HG03342 (cell line): ENCODE data around the gene DENND1A.
A peak's percentile ranks its signal among the peaks of the same experiment; 100 is the strongest.
"Not testable (repeated sequence)": the region's sequence is repeated elsewhere in the genome, so short reads cannot be mapped to it uniquely, and the experiment has no call there.

Source experiments
- ATAC-seq: cut with Tn5 transposase; IDR thresholded peaks from one replicate; pipeline ENCODE4 v1.9.1; 2021; ENCODE audit warnings: mild to moderate bottlenecking, moderate library complexity; ENCODE audit not compliant: unreplicated experiment

The DENND1A gene

GRCh38 chr9:123450098-123450770 is 479.7 kb downstream of the DENND1A start:
- no peak for ATAC-seq

DNA sequence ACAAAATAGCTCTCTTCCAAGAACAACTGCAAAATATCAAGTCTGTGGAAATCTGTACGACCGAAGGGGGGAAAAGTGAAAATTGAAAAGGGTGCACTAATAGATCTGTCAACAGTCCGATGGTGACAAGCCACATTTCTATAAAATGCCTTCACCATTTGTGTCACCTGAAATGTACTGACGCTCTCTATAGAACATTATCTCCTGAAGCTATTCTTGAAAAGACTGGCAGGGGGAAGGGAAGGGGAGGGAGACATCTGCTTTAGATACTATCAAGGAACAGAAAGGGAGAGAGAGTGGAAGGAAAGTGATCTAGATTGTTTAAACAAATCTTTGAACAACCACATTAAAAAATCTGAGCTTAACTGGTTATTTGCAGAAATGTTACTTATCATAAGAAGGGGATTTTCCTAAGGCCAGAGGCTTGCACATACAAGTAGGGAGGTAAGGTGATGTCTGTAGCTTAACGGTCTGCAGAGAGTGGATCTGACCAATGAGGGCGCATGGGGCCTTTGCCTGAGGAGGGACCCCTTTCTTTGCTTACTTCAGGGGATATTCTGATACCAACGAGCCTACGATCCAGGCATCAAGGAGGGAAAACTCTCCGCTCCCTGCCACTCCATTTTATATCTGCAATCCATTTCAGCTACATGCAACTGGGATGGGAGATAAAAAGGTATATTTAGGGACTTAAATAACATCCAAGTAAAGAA is 481.8 kb downstream of the DENND1A start:
- ATAC-seq = no peak

- ATAC-seq = no peak
These were observed 483.8 kb downstream of the DENND1A start for GRCh38 chr9:123445981-123446610.

- no peak for ATAC-seq
These were observed 484.8 kb downstream of the DENND1A start for GRCh38 chr9:123445116-123445515.

DNA sequence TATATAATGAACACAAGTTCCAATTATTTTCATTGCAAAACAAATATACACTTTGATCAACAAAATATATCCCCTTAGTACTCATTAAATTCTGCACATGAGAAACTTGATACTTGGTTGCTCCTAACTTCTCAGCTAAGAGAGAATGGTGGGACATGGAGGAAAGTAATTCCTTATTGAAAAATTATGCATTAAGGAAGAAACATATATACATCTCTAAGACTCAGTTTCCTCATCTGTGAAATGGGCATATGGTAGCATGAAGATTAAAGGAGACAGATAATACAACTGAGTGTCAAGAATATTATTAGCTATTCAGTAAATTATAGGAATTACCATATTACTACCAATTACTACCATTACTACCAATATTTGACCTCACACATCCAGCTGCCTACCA is 488.2 kb downstream of the DENND1A start:
- ATAC-seq = no peak

GRCh38 chr9:123440256-123440655 is 489.7 kb downstream of the DENND1A start:
- ATAC-seq = no peak

DNA sequence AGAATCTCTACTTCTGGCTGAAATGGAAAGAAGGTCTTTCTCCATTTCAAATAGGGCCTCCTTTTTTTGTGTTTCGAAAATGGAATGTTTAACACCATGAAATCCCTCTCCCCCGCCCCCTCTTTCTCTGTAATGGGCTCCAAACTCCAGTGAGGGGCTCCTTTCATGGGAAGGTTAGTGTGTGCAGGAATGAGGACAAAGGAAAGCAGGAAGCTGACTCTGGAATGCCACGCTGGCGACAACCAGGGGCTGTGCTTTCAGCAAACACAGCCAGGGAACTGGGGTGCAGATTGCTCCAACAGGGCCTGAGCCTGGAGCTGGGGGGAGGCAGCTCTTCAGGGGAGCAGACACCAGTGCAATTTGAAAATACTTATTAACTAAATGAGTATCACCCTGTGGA is 491.1 kb downstream of the DENND1A start:
- ATAC-seq = no peak

DNA sequence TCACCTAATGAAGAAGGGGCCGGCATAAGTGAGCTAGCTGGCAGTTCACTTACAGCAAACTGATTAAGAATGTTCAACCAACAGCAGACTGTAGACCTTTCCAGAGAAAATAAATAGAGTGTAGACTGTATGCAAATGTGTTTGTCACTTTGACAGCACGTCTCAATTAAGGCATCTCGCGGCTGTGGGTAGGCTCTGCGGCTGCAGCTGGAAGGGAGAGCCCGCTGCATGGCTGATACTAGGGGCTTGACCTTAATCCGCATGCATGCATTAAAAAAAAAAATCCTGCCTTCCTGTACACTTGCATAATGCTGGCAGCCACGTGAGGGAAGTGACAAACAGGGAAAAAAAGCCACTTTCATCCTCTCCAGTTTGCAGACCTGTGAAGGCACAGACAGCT is 491.6 kb downstream of the DENND1A start:
- ATAC-seq = no peak

GRCh38 chr9:123437201-123437600 is 492.7 kb downstream of the DENND1A start:
- ATAC-seq = no peak

DNA sequence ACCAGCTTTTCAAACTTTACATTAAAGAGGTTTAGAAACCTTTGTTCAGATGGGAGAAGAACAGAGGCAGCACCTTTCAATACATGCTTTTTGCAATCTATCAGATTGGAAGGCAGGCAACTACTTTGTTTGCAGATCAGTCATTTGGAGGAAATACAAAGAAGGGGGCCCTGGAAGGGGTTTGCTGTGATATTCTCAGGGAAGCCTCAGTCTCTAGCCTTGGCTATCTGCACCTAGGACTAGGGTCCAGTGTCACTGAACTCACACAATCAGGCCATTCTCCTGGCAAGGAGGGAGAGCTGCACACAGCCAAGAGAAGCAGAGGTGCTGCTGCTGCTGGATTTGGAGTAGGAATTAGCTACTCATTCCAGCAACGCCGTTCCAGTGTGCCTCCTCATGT is 494.5 kb downstream of the DENND1A start:
- ATAC-seq = no peak

DNA sequence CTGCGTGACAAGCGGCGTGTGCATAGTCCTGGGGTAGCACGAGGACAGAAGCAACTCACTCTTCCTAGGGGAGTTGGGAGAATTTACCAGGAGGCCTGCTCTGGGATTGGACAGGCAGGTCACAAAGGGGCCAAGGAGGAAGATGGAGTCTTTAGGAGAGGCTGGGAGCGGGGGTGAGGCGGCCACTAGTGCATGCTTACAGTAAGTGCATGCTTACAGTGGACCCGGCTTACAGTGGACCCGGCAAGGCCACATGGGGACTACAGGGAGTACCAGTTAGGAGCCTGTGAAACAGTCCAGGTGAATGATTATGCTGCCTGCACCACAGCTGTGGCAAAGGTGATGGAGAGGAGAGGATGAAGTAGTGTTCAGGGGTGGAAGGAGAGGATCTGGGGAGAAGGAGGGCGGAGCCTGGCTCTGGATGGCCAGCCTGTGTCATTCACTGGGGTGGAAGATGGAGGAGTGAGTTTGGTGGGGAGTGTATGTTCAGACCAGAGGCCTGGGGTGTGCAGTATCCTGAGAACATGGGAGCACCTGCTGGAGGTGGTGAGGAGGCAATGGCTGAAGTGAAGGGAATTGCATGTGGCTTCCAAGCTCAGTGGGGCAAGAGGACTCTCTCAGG is 495.2 kb downstream of the DENND1A start:
- no peak for ATAC-seq

DNA sequence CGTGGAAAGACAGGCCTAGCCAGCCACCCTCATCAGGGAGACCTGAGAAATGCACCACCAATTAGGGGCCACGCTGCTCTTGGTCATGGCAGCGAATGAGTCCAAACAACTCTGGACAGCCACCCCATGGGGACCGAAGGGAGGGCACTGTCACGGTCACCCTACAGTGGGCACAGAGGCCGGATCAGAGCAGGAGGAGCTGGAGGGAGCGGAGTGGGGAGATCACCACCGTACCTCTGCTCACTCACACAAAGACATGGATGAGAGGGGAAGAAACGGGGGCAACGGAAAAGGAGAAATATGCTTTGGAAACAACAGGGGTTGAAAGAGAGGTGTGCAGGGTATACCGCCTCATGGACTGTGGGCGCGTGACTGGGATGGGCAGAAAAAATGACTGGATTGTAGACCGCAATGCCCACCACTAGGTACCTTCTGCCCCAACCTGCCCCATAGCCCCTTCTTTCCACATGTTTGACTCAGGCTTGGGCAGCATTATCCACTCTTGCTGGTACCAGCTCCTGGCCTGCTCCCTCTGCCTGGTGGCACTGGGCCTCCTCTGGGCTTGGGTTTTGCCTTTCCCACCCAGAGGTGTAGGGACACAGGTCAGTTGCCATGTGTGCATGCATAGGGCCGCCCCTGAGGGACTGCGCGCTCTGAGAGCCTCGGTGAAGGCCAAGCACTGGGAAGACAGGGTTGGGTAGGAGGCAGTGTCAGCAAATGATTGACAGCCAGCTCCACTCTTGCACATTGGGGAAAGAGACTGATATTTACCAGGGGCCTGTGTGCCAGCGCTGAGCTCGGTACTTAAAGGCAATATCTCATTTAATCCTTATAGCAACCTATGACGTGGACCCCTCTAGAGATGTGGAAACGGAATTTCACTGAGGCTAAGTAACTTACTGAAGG is 497.3 kb downstream of the DENND1A start:
- ATAC-seq = no peak

- ATAC-seq = no peak
These were observed 498.3 kb downstream of the DENND1A start for GRCh38 chr9:123431581-123431980.

DNA sequence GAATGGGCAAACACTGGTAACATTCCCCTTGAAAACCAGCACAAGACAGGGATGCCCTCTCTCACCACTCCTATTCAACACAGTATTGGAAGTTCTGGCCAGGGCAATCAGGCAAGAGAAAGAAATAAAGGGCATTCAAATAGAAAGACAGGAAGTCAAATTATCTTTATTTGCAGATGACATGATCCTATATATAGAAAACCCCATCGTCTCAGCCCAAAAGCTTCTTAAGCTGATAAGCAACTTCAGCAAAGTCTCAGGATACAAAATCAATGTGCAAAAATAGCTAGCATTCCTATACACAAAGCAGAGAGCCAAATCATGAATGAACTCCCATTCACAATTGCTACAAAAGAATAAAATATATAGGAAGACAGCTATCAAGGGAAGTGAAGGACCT is 501.5 kb downstream of the DENND1A start:
- ATAC-seq = not testable (repeated sequence)

GRCh38 chr9:123426406-123426805 is 503.5 kb downstream of the DENND1A start:
- peak; percentile 75 for ATAC-seq

DNA sequence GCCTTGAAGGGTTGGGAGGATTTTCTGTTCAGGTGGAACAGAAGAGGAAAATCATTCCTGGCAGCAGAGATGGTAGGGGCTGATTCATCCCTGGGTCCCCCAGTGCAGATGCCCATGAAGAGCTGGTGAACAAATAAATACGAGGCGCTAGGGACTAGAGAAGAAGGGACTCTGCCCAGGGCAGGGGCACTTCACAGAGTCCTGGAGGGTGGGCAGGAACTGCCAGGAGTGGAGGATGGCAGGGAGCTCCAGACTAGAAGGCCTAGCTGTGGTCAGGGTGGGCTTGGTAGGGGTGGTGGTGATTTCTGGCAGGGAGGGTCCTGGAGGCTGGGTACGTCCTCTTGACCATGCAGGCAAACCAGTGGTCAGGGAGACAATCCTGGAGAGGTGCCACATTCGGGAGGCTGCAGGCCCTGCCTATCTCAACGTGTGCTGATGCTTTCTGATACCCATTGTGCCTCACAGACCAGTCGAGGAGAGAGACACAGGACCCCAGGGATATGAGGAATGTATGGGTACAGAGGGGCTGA is 504.0 kb downstream of the DENND1A start:
- ATAC-seq = peak; percentile 13

- no peak for ATAC-seq
These were observed 504.6 kb downstream of the DENND1A start for GRCh38 chr9:123425261-123425821.

DNA sequence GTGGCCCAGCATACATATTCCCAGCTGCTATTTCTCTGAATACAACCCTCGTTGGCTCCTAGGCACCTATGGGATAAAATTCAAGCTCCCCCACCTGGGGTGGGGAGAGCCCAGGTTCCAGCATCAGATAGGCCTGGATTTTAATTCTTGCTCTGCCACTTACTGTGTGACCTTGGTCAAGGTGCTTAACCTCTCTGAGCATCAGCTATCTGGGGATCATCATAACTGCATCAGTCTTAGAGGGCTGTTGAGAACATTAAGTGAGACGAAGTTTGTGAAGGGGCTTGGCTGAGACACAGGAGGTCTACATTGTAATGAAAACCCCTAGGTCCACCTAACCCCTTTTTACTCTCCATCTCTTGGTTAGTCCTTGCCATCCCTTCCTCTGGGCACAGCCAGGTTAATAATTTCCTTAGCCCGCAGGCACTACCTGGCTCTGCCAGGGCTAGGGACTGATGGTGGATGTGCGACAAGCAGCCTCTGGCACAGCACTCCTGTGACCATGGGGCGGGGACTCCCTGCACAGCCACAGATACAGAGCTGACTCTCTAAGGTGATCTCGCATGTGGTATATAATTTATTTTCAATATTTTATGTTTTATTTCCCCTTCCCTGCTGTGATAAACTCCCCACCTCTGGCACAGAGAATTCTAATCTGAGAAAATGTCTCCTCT is 505.2 kb downstream of the DENND1A start:
- ATAC-seq = no peak

DNA sequence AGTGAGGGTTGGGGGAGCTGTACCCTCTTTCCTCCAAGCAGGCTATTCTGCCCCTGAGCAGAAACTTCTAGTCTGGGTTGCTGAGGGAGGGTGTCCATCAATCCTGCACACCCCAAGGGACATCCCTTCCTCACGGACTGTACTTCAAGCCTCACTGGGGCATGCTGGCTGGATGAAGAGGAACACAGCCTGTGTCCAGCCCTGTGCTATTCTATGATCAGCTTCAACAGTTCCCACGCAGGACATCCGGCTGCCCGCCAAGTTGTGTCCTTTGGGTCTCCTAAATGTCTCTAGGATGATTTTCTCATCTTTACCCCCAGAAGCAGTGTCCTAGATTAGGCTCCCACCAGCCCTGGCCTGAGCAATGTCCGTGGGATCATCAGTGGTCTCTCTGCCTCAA is 505.8 kb downstream of the DENND1A start:
- ATAC-seq = no peak

- ATAC-seq = no peak
These were observed 506.6 kb downstream of the DENND1A start for GRCh38 chr9:123423311-123423640.
